Calu3 (cell line): ENCODE data around the gene ABCC8. TPM values are rescaled to one million over a fixed set of nuclear protein-coding genes. Genes with fewer than 3 reads are reported as not detected.

Source experiments
- BruUV-seq: library from RNA; stranded (reverse); fragments of 400-500 nt; replicated peaks from 2 replicates; lab custom pipeline; 2021; lab: Mats Ljungman, UMichigan
- CTCF ChIA-PET: fragments of 300-600 bp; sonication (Branson Sonifier 250); formaldehyde crosslinking; loops from one replicate; lab custom pipeline; 2022; ENCODE audit warnings: antibody characterized with exemption; lab: Charles Lee
- DNase-seq: peaks from one replicate; pipeline ENCODE4 v3.0.0; 2022
- H3K27ac Mint-ChIP-seq: one replicate; pipeline ENCODE4 v1.8.0; 2022; ENCODE audit warnings: mixed read lengths; ENCODE audit not compliant: unreplicated experiment
- H3K27me3 Mint-ChIP-seq: one replicate; pipeline ENCODE4 v1.8.0; 2022; ENCODE audit warnings: mixed read lengths; ENCODE audit not compliant: unreplicated experiment
- H3K36me3 Mint-ChIP-seq: one replicate; pipeline ENCODE4 v1.8.0; 2022; ENCODE audit warnings: mild to moderate bottlenecking, moderate library complexity, mixed read lengths; ENCODE audit not compliant: insufficient read depth, unreplicated experiment
- H3K4me1 Mint-ChIP-seq: one replicate; pipeline ENCODE4 v1.8.0; 2022; ENCODE audit warnings: mild to moderate bottlenecking, low read depth, mixed read lengths; ENCODE audit not compliant: unreplicated experiment
- H3K4me3 Mint-ChIP-seq: one replicate; pipeline ENCODE4 v1.8.0; 2022; ENCODE audit warnings: mild to moderate bottlenecking, low read depth, moderate library complexity, mixed read lengths; ENCODE audit not compliant: unreplicated experiment
- H3K9me3 Mint-ChIP-seq: one replicate; pipeline ENCODE4 v1.8.0; 2022; ENCODE audit warnings: low read depth, mixed read lengths; ENCODE audit not compliant: unreplicated experiment
- CTCF ChIP-seq: fragments of 200-600 bp; IDR thresholded peaks from one replicate; pipeline ENCODE4 v1.8.0; 2022; ENCODE audit warnings: antibody characterized with exemption; ENCODE audit not compliant: unreplicated experiment
- intact Hi-C: fragments of 100-400 bp; cut with micrococcal nuclease; formaldehyde crosslinking; loops from one replicate; pipeline ENCODE4 v1.10.0; 2022; ENCODE audit not compliant: unreplicated experiment
- total RNA-seq: library from RNA; stranded (reverse); gene quantifications from 2 replicates; pipeline ENCODE4 v1.2.3, GENCODE V29; 2022

The ABCC8 gene
- total RNA-seq, 1 experiment from 2014 or later = 0.76 TPM

DNA sequence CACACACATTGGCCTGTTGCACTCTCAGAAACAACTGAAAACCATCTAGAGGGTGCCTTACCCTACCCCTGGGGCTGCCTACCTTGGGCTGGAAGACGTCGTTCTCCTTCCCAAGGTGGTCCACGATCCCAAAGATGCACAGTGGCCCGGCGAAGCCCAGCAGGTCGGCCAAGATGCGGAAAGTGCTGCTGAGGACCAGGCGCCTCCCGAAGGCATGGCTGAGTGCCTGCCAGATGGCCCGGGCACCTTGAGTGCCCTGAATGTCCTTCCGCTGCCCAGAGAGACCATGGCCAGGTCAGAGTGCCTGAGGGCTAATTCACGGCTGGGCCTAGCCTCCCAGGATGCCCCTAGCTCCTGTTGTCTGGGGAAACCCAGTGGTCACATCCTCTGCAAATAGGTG, 16.2 kb downstream of the ABCC8 start:
- Mint-ChIP-seq H3K9me3 (no peaks in the 10 kb centered on the region), H3K4me1 (no peaks in the 10 kb centered on the region), H3K27me3 (peaks cover 76% of the 10 kb centered on the region), H3K4me3 (no peak overlapping the region), H3K36me3 (no peaks in the 10 kb centered on the region), H3K27ac (no peak overlapping the region)
- DNase-seq = no peak
- intact Hi-C loops = no loop called here
- no TSS peak for BruUV-seq
- CTCF ChIA-PET = no interaction called here
- TF ChIP-seq CTCF = no peak

GRCh38 chr11:17459236-17459896, 17.3 kb downstream of the ABCC8 start:
- H3K27me3 Mint-ChIP-seq = peaks cover 75% of the 10 kb centered on the region
- no peak overlapping the region for H3K27ac Mint-ChIP-seq
- intact Hi-C loops = no loop called here
- TF ChIP-seq CTCF = no peak
- no peaks in the 10 kb centered on the region for H3K36me3 Mint-ChIP-seq
- no peaks in the 10 kb centered on the region for H3K4me1 Mint-ChIP-seq
- no TSS peak for BruUV-seq
- CTCF ChIA-PET = no interaction called here
- H3K9me3 Mint-ChIP-seq = no peaks in the 10 kb centered on the region
- no peak for DNase-seq
- H3K4me3 Mint-ChIP-seq = no peak overlapping the region

DNA sequence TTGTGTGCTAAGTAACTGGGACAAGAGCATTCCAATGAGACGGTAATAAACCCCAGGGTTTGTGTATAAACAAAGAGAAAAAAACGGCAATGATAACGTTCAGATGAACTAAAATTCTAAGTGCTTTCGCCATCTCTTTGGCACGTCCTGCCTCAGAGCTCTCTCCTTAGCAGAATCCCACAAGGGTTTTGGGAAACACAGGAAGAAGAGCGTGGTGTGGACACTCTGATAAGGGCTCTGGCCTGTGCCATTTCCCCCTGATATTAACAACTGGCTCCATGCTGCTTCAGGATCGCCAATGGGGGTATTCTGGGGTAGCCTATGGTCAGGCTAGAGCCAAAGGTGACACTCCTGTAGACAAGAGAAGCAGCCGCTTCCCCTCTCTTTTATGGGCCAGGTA, 18.4 kb downstream of the ABCC8 start:
- Mint-ChIP-seq H3K9me3 (no peaks in the 10 kb centered on the region), H3K4me1 (no peaks in the 10 kb centered on the region), H3K27me3 (peaks cover 75% of the 10 kb centered on the region), H3K36me3 (no peaks in the 10 kb centered on the region), H3K4me3 (no peak overlapping the region), H3K27ac (no peak overlapping the region)
- BruUV-seq = no TSS peak
- CTCF ChIA-PET = no interaction called here
- no peak for TF ChIP-seq CTCF
- DNase-seq = no peak
- intact Hi-C loops = no loop called here

DNA sequence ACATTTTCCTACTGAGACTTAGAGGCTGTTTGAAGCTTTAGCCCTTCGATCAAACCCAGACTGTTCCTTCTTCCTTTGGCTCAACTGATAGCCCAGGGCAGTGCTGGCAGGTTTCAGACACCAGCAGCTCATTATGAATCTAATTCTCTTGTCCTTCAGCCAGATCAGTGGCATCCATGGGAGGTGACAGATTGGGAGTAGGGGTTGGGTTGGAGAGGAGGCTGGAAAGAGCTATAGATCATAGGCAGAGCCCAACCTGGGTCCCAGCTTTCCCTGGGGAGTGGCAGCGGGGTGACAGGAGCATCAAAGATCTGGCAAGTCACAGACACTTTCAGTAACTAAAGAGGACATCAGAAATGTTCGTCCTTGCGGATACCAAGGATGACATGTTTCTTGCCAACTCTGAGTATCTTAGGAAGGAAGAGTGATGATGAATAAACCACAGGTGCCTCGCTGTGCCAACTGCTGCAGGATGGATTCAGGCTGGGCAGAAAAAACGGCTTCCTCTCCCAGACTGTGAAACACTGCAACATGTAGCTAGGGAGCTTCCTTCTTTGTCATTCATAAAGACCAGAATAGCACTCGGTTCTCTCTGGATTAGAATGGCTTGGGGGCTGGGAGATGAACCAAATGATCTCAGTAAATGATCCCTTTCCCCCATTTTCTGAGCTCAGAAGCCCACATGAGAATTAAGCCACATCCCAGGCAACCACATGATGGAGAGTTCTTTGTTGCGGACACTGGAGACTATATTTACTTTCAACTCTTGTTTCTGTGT, 19.1 kb downstream of the ABCC8 start:
- DNase-seq = no peak
- Mint-ChIP-seq H3K4me3 (no peak overlapping the region), H3K4me1 (no peaks in the 10 kb centered on the region), H3K9me3 (no peaks in the 10 kb centered on the region), H3K27me3 (peaks cover 75% of the 10 kb centered on the region), H3K27ac (no peak overlapping the region), H3K36me3 (no peaks in the 10 kb centered on the region)
- intact Hi-C loops = no loop called here
- CTCF ChIA-PET = no interaction called here
- no TSS peak for BruUV-seq
- no peak for TF ChIP-seq CTCF
